Uterus (tissue), 4 donors: ENCODE data around the gene BTG3. TPM values are rescaled to one million over a fixed set of nuclear protein-coding genes. Genes with fewer than 3 reads are reported as not detected.

ENCODE experiments used
- DNase-seq, 2 donors: peaks; one replicate each; pipeline ENCODE4 v3.0.0-alpha.2; 2019 to 2020
- H3K27ac ChIP-seq, 2 donors: fragments of 200-600 bp; sonication (generic); 1 replicate in 1 of 2; 2 replicates in 1 of 2; pipeline ENCODE4 v1.5.1; 2016 to 2018
- H3K27me3 ChIP-seq, 2 donors: fragments of 200-600 bp; sonication (generic); one replicate each; pipeline ENCODE4 v1.5.1; 2018 to 2019; ENCODE audit warnings: control low read depth in 1 of 2
- H3K36me3 ChIP-seq, 2 donors: fragments of 200-600 bp; sonication (generic); one replicate each; pipeline ENCODE4 v1.5.1; 2019; ENCODE audit warnings: control low read depth in 1 of 2
- H3K4me1 ChIP-seq, 2 donors: fragments of 200-600 bp; sonication (generic); one replicate each; pipeline ENCODE4 v1.5.1; 2018 to 2019; ENCODE audit warnings: control low read depth in 1 of 2
- H3K4me3 ChIP-seq, 2 donors: fragments of 200-600 bp; sonication (generic); 1 replicate in 1 of 2; 2 replicates in 1 of 2; pipeline ENCODE4 v1.5.1; 2018 to 2019; ENCODE audit warnings: mild to moderate bottlenecking in 1 of 2
- H3K9me3 ChIP-seq, 2 donors: fragments of 200-600 bp; sonication (generic); one replicate each; pipeline ENCODE4 v1.5.1; 2019; ENCODE audit warnings: control low read depth in 1 of 2
- CTCF ChIP-seq, 4 experiments: fragments of 200-600 bp in 2 of 4; fragments of 450-650 bp in 2 of 4; sonication (generic) in 2 of 4; IDR thresholded peaks; one replicate each; pipeline ENCODE4 v1.5.1; 2016 to 2019; ENCODE audit warnings: antibody characterized with exemption in 4 of 4, mild to moderate bottlenecking in 2 of 4, moderate library complexity in 1 of 4
- POLR2A ChIP-seq, 2 donors: fragments of 450-650 bp; IDR thresholded peaks; one replicate each; pipeline ENCODE4 v1.6.1; 2016; ENCODE audit warnings: antibody characterized with exemption in 2 of 2, mild to moderate bottlenecking in 1 of 2, moderate library complexity in 1 of 2
- intact Hi-C: fragments of 100-400 bp; cut with DNase I; formaldehyde crosslinking; loops from one replicate; pipeline ENCODE4 v1.15.1; 2023; ENCODE audit warnings: low total_unique reads
- total RNA-seq, 4 donors: library from RNA; depleted of rRNA in 3 of 4; stranded (reverse); fragments of >200 nt in 3 of 4; gene quantifications; one replicate each; pipeline versions ENCODE4 v1.1.0 to v1.2.4, GENCODE V29; 2014 to 2023
- donor health status: DM: yes; HTN: yes; CAD: no.

BTG3 gene
- total RNA-seq, 4 donors from 2014 or later, result 32.8 to 160 (median 74.8) TPM

- Histone ChIP-seq H3K27me3 (no peaks in the 10 kb centered on the region), H3K27ac (peak overlapping the region; percentile 15 to 49), H3K4me3 (no peak overlapping the region), H3K4me1 (no peaks in the 10 kb centered on the region), H3K36me3 (no peaks in the 10 kb centered on the region), H3K9me3 (no peaks in the 10 kb centered on the region)
- intact Hi-C loops, result no loop called here
- TF ChIP-seq CTCF (IDR thresholded peaks at IDR 0.05) (no peak), POLR2A (IDR thresholded peaks at IDR 0.05) (no peak)
- DNase-seq, result peak in 1 of 2 donors; percentile 22
Observed at GRCh38 chr21:17631195-17631594, 18.5 kb upstream of the BTG3 start.

- peaks cover 0 to 3% of the 10 kb centered on the region in 2 donors for H3K4me1 ChIP-seq
- H3K9me3 ChIP-seq, result no peaks in the 10 kb centered on the region
- H3K27me3 ChIP-seq, result no peaks in the 10 kb centered on the region
- no peaks in the 10 kb centered on the region for H3K36me3 ChIP-seq
- no peak overlapping the region for H3K27ac ChIP-seq
- no peak overlapping the region for H3K4me3 ChIP-seq
- no peak for DNase-seq
- no peak for TF ChIP-seq CTCF (IDR thresholded peaks at IDR 0.05)
- intact Hi-C loops, result no loop called here
Observed at GRCh38 chr21:17622018-17622417, 9.3 kb upstream of the BTG3 start.

- peak in 1 of 2 donors; percentile 52 for DNase-seq
- no peak for TF ChIP-seq CTCF (IDR thresholded peaks at IDR 0.05)
- H3K4me1 ChIP-seq, result peaks cover 0 to 6% of the 10 kb centered on the region in 2 donors
- H3K36me3 ChIP-seq, result no peaks in the 10 kb centered on the region
- H3K27ac ChIP-seq, result peak overlapping the region; percentile 30 to 51
- no peaks in the 10 kb centered on the region for H3K9me3 ChIP-seq
- no peaks in the 10 kb centered on the region for H3K27me3 ChIP-seq
- intact Hi-C loops, result no loop called here
- no peak overlapping the region for H3K4me3 ChIP-seq
Observed at GRCh38 chr21:17616831-17617230, 4.1 kb upstream of the BTG3 start.

- H3K4me3 ChIP-seq, result peak overlapping the region; percentile 73 to 77
- H3K27me3 ChIP-seq, result no peaks in the 10 kb centered on the region
- H3K36me3 ChIP-seq, result no peaks in the 10 kb centered on the region
- H3K27ac ChIP-seq, result peak overlapping the region; percentile 91 to 96
- no peaks in the 10 kb centered on the region for H3K9me3 ChIP-seq
- no peak for TF ChIP-seq POLR2A (IDR thresholded peaks at IDR 0.05)
- no peak for TF ChIP-seq CTCF (IDR thresholded peaks at IDR 0.05)
- peaks cover 0 to 6% of the 10 kb centered on the region in 2 donors for H3K4me1 ChIP-seq
- DNase-seq, result peak; percentile 46 to 56
- intact Hi-C loops, result no loop called here
Observed at GRCh38 chr21:17613242-17613676, 558 bp upstream of the BTG3 start.

- H3K27ac ChIP-seq, result peak overlapping the region; percentile 91 to 96
- peak overlapping the region; percentile 73 to 77 for H3K4me3 ChIP-seq
- no peaks in the 10 kb centered on the region for H3K9me3 ChIP-seq
- H3K27me3 ChIP-seq, result no peaks in the 10 kb centered on the region
- H3K4me1 ChIP-seq, result peaks cover 0 to 2% of the 10 kb centered on the region in 2 donors
- intact Hi-C loops, result no loop called here
- peak; percentile 35 to 47 for DNase-seq
- TF ChIP-seq CTCF (IDR thresholded peaks at IDR 0.05) (no peak), POLR2A (IDR thresholded peaks at IDR 0.05) (no peak)
- no peaks in the 10 kb centered on the region for H3K36me3 ChIP-seq
Observed at GRCh38 chr21:17612023-17612564, 607 bp downstream of the BTG3 start.
